Nephron (organoid): Measurements from ENCODE around the gene PLA2G4F.

Source experiments
- H3K27ac Mint-ChIP-seq, 3 experiments: 2 replicates each; pipeline ENCODE4 v1.8.0; 2020; ENCODE audit warnings: mixed read lengths in 3 of 3, mild to moderate bottlenecking in 2 of 3, moderate library complexity in 1 of 3
- H3K27me3 Mint-ChIP-seq: 2 replicates; pipeline ENCODE4 v1.8.0; 2021; ENCODE audit warnings: low read depth, mild to moderate bottlenecking, moderate library complexity, mixed read lengths
- H3K36me3 Mint-ChIP-seq: 2 replicates; pipeline ENCODE4 v1.8.0; 2020; ENCODE audit warnings: low read depth, mixed read lengths
- H3K4me1 Mint-ChIP-seq: 2 replicates; pipeline ENCODE4 v1.8.0; 2020; ENCODE audit warnings: mixed read lengths
- H3K4me3 Mint-ChIP-seq, 3 experiments: 2 replicates each; pipeline ENCODE4 v1.8.0; 2020; ENCODE audit warnings: mild to moderate bottlenecking in 3 of 3, mixed read lengths in 3 of 3, moderate library complexity in 2 of 3
- H3K9me3 Mint-ChIP-seq: 2 replicates; pipeline ENCODE4 v1.8.0; 2020; ENCODE audit warnings: mixed read lengths
- TF ChIP-seq, protein P1 (sequence below), 3 experiments: fragments of 200-600 bp; sonication (generic); IDR thresholded peaks; one replicate each; pipeline ENCODE4 v1.5.0; 2021; ENCODE audit warnings: antibody characterized with exemption in 3 of 3; ENCODE audit not compliant: unreplicated experiment in 3 of 3

The PLA2G4F gene

DNA sequence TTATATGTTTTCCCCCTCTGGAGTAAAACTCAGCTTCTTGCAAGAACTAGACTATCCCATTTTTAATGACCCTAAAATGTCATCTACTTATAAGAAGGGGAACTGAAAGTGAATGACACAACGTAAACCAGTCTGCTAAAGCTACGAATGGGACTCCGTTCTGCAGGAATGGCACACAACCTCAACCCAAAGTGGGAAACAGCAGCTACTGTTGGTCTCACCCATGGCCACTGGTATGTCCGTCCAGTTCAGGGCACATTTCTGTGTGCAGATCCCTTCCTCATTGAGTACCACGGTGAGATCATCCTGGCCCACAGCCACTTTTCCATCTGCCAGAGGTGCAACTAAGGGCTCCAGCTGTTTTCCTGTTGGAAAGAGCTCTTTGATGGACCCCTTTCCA, 27.9 kb upstream of the PLA2G4F start:
- H3K9me3 Mint-ChIP-seq = no peaks in the 10 kb centered on the region
- TF ChIP-seq, protein P1, sequence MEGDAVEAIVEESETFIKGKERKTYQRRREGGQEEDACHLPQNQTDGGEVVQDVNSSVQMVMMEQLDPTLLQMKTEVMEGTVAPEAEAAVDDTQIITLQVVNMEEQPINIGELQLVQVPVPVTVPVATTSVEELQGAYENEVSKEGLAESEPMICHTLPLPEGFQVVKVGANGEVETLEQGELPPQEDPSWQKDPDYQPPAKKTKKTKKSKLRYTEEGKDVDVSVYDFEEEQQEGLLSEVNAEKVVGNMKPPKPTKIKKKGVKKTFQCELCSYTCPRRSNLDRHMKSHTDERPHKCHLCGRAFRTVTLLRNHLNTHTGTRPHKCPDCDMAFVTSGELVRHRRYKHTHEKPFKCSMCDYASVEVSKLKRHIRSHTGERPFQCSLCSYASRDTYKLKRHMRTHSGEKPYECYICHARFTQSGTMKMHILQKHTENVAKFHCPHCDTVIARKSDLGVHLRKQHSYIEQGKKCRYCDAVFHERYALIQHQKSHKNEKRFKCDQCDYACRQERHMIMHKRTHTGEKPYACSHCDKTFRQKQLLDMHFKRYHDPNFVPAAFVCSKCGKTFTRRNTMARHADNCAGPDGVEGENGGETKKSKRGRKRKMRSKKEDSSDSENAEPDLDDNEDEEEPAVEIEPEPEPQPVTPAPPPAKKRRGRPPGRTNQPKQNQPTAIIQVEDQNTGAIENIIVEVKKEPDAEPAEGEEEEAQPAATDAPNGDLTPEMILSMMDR (IDR thresholded peaks at IDR 0.05; ENCODE audit: unreplicated experiment in 3 of 3) = no peak
- no peak overlapping the region for H3K4me3 Mint-ChIP-seq
- H3K4me1 Mint-ChIP-seq = no peaks in the 10 kb centered on the region
- peaks cover 74% of the 10 kb centered on the region for H3K36me3 Mint-ChIP-seq
- H3K27ac Mint-ChIP-seq = no peak overlapping the region
- no peaks in the 10 kb centered on the region for H3K27me3 Mint-ChIP-seq

DNA sequence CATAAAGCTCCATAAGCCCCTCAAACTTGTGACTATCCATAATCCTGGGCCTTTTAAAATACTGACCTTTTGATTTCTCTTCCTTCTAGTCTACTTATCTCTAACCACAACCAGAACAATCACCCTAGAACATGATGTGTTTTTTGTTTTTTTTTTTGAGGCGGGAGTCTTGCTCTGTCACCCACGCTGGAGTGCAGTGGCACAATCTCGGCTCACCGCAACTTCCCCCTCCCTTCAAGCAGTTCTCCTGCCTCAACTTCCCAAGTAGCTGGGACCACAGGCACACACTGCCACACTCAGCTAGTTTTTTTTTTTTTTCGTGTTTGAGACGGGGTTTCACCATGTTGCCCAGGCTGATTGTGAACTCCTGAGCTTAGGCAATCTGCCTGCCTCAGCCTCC, 26.5 kb upstream of the PLA2G4F start:
- Mint-ChIP-seq H3K4me1 (no peaks in the 10 kb centered on the region), H3K4me3 (no peak overlapping the region), H3K27ac (no peak overlapping the region), H3K36me3 (peaks cover 71% of the 10 kb centered on the region), H3K27me3 (no peaks in the 10 kb centered on the region), H3K9me3 (no peaks in the 10 kb centered on the region)
- TF ChIP-seq, protein P1 (IDR thresholded peaks at IDR 0.05; ENCODE audit: unreplicated experiment in 3 of 3) = no peak

DNA sequence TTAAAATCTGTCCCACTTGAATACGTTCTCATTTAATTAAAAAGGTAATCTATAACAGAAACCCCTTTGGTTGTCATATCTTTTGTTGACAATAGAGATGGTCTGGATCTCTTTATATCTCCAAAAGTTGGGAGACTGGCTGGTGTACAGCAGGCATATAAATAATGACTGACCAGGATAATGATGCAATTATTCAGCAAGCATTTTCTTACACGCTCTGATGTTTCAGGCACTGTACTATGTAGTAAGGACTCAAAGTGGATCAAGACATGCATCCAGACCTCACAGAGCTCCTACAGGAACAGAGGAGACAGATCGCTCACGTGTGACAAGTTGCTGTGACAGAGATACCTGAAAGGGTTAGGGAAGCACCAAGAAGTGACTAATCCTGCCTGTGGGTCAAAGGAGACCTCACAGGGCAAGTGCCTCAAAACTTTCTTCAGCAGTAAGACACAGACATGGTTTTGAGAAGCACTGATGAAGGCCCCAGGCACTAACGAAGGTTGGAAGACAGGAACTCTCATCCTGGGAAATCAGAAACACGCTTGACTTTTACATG, 26.0 kb upstream of the PLA2G4F start:
- TF ChIP-seq, protein P1 (IDR thresholded peaks at IDR 0.05; ENCODE audit: unreplicated experiment in 3 of 3) = no peak
- no peaks in the 10 kb centered on the region for H3K27me3 Mint-ChIP-seq
- H3K27ac Mint-ChIP-seq = no peak overlapping the region
- H3K36me3 Mint-ChIP-seq = peaks cover 69% of the 10 kb centered on the region
- no peaks in the 10 kb centered on the region for H3K4me1 Mint-ChIP-seq
- no peak overlapping the region for H3K4me3 Mint-ChIP-seq
- H3K9me3 Mint-ChIP-seq = no peaks in the 10 kb centered on the region

DNA sequence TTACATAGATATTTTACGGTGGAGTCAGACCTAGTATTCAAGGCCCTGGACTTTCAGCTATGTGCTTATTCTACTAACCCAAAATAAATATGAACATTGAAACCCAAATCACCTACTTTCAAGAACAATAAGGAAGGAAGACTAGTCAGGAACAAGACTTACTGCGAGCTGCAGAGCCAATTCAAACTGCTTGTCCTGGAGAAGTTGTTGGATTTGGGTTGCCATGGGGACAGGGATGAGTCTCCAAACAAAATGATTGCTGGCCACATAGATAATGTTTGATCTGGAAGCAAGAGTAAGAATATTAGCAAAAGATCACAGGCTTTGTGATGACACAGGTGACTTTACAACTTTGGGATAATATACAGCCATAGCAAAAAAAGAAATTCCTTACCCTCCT, 21.6 kb upstream of the PLA2G4F start:
- TF ChIP-seq, protein P1 (IDR thresholded peaks at IDR 0.05; ENCODE audit: unreplicated experiment in 3 of 3) = no peak
- Mint-ChIP-seq H3K27me3 (no peaks in the 10 kb centered on the region), H3K4me1 (no peaks in the 10 kb centered on the region), H3K4me3 (no peak overlapping the region), H3K27ac (no peak overlapping the region), H3K36me3 (peaks cover 64% of the 10 kb centered on the region), H3K9me3 (no peaks in the 10 kb centered on the region)

DNA sequence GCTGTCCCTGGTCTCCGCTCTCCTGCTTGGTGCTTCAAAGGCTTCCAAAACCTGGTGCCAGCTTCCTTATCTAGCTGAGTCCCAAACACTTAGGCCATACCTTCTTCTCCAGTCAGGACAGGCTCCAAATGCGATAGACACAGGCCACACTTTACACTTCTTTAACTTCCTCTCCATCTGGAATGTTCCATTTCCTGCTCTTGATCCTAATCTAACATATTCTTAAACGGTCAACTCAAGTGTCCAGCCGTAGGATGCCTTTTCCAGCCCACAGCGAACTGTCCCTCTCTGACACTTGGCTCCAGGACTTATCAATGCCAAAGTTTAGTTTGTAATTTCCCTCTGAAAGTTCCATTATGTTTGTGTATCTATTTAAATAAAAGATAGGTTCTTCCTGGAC, 19.2 kb upstream of the PLA2G4F start:
- Mint-ChIP-seq H3K27ac (no peak overlapping the region), H3K4me1 (no peaks in the 10 kb centered on the region), H3K27me3 (no peaks in the 10 kb centered on the region), H3K4me3 (no peak overlapping the region), H3K36me3 (peaks cover 72% of the 10 kb centered on the region), H3K9me3 (no peaks in the 10 kb centered on the region)
- TF ChIP-seq, protein P1 (IDR thresholded peaks at IDR 0.05; ENCODE audit: unreplicated experiment in 3 of 3) = no peak

DNA sequence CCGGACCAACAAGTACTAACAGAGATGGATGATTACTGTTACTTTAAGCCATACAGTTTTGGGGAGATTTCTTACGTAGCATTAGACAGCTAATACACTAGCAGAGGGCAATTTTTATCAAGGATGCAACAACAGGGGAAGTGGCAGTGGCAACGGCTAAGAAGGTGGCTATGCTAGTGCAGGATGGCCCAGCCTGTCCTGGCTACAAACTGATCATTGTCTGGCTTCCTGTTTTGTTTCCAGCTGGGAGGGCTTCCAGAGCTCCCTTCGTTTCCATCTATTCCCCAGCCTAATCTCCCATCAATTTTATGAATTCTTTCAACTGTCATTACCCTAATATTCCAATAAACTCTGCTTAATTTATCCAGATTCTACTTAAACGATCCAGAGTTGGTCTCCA, 16.0 kb upstream of the PLA2G4F start:
- Mint-ChIP-seq H3K27me3 (no peaks in the 10 kb centered on the region), H3K4me1 (no peaks in the 10 kb centered on the region), H3K27ac (no peak overlapping the region), H3K4me3 (no peak overlapping the region), H3K9me3 (no peaks in the 10 kb centered on the region), H3K36me3 (peaks cover 74% of the 10 kb centered on the region)
- TF ChIP-seq, protein P1 (IDR thresholded peaks at IDR 0.05; ENCODE audit: unreplicated experiment in 3 of 3) = no peak
